HG03457 (cell line): ENCODE measurements around the gene MRPL46.

Source experiments
- ATAC-seq: cut with Tn5 transposase; IDR thresholded peaks from one replicate; pipeline ENCODE4 v1.9.1; 2021; ENCODE audit warnings: moderate number of reproducible peaks; ENCODE audit not compliant: unreplicated experiment

The MRPL46 gene

GRCh38 chr15:88467073-88467934 lies at the start of gene MRPL46, which contains the start of gene MRPS11:
TSS of gene MRPL46 (minus strand) at chr15:88467388. CDS start at chr15:88467377, 11 bp downstream.
TSS of gene MRPS11 (plus strand) at chr15:88467708. CDS start at chr15:88467718, 10 bp downstream.
- peak; percentile 75 for ATAC-seq

GRCh38 chr15:88513195-88513594 lies 46.0 kb upstream of the MRPL46 start:
- no peak for ATAC-seq

GRCh38 chr15:88512601-88513000 lies 45.4 kb upstream of the MRPL46 start:
- no peak for ATAC-seq

- ATAC-seq, result no peak
Observed at GRCh38 chr15:88512078-88512477, 44.9 kb upstream of the MRPL46 start.

- ATAC-seq, result no peak
Observed at GRCh38 chr15:88511161-88511560, 44.0 kb upstream of the MRPL46 start.

- ATAC-seq, result no peak
Observed at GRCh38 chr15:88509964-88510363, 42.8 kb upstream of the MRPL46 start.

GRCh38 chr15:88509321-88509720 lies 42.1 kb upstream of the MRPL46 start:
- no peak for ATAC-seq

- ATAC-seq, result no peak
Observed at GRCh38 chr15:88506628-88507027, 39.4 kb upstream of the MRPL46 start.

- ATAC-seq, result no peak
Observed at GRCh38 chr15:88505721-88506120, 38.5 kb upstream of the MRPL46 start.

GRCh38 chr15:88504445-88504844 lies 37.3 kb upstream of the MRPL46 start:
- ATAC-seq, result no peak

GRCh38 chr15:88498996-88499395 lies 31.8 kb upstream of the MRPL46 start:
- no peak for ATAC-seq

- ATAC-seq, result no peak
Observed at GRCh38 chr15:88497109-88497765, 30.0 kb upstream of the MRPL46 start.

GRCh38 chr15:88493844-88494243 lies 26.7 kb upstream of the MRPL46 start:
- ATAC-seq, result no peak

- ATAC-seq, result no peak
Observed at GRCh38 chr15:88491158-88491557, 24.0 kb upstream of the MRPL46 start.

GRCh38 chr15:88490036-88490435 lies 22.8 kb upstream of the MRPL46 start:
- no peak for ATAC-seq

GRCh38 chr15:88489321-88489720 lies 22.1 kb upstream of the MRPL46 start:
- no peak for ATAC-seq

- ATAC-seq, result no peak
Observed at GRCh38 chr15:88487796-88488523, 20.8 kb upstream of the MRPL46 start.

- no peak for ATAC-seq
Observed at GRCh38 chr15:88487178-88487795, 20.1 kb upstream of the MRPL46 start.

GRCh38 chr15:88484682-88485331 lies 17.6 kb upstream of the MRPL46 start:
- no peak for ATAC-seq

GRCh38 chr15:88482263-88482662 lies 15.1 kb upstream of the MRPL46 start:
- ATAC-seq, result no peak

GRCh38 chr15:88480981-88481380 lies 13.8 kb upstream of the MRPL46 start:
- no peak for ATAC-seq
